ENCODE data around the gene KDM3A. TPM values are rescaled to one million over a fixed set of nuclear protein-coding genes. Genes with fewer than 3 reads are reported as not detected.
A peak's percentile ranks its signal among the peaks of the same experiment; 100 is the strongest.

KDM3A gene
- total RNA-seq, 4 donors from 2014 or later, result 37.3 to 68.6 (median 52.0) TPM

- TF ChIP-seq POLR2AphosphoS5 (IDR thresholded peaks at IDR 0.05) (no peak), CTCF (IDR thresholded peaks at IDR 0.05) (no peak), EP300 (IDR thresholded peaks at IDR 0.05) (no peak), POLR2A (IDR thresholded peaks at IDR 0.05; ENCODE audit: low read depth) (no peak)
- intact Hi-C loops (cut with DNase I), result no loop called here
- Histone ChIP-seq H3K36me3 (peaks cover 44 to 99% (median 85%) of the 10 kb centered on the region in 4 donors), H3K4me1 (peaks cover 15 to 67% (median 64%) of the 10 kb centered on the region in 4 donors), H3K27ac (replicated peaks in 1 of 4) (peak overlapping the region in 2 of 4 donors; percentile 16 to 46), H3K27me3 (no peaks in the 10 kb centered on the region), H3K4me3 (no peak overlapping the region), H3K9me3 (no peaks in the 10 kb centered on the region)
- WGBS, result 98% methylated on average over 2 of the region's 2 CpGs
- DNase-seq (ENCODE audit: extremely low spot score), result no peak
Observed at GRCh38 chr2:86487062-86487461, 45.9 kb downstream of the KDM3A start.

- peak overlapping the region; percentile 52 to 62 (median 58) for H3K27ac ChIP-seq (replicated peaks in 1 of 4)
- TF ChIP-seq POLR2A (IDR thresholded peaks at IDR 0.05; ENCODE audit: low read depth) (no peak), POLR2AphosphoS5 (IDR thresholded peaks at IDR 0.05) (peak in 1 of 2 donors; percentile 8)
- peaks cover 41 to 99% (median 82%) of the 10 kb centered on the region in 4 donors for H3K36me3 ChIP-seq
- WGBS, result 83% methylated on average over 7 of the region's 7 CpGs
- intact Hi-C loops (cut with DNase I), result no loop called here
- peaks cover under 1 to 57% (median 53%) of the 10 kb centered on the region in 4 donors for H3K4me1 ChIP-seq
- H3K9me3 ChIP-seq, result no peaks in the 10 kb centered on the region
- no peaks in the 10 kb centered on the region for H3K27me3 ChIP-seq
- no peak overlapping the region for H3K4me3 ChIP-seq
- DNase-seq (ENCODE audit: extremely low spot score), result no peak
Observed at GRCh38 chr2:86488561-86489250, 47.5 kb downstream of the KDM3A start.

DNA sequence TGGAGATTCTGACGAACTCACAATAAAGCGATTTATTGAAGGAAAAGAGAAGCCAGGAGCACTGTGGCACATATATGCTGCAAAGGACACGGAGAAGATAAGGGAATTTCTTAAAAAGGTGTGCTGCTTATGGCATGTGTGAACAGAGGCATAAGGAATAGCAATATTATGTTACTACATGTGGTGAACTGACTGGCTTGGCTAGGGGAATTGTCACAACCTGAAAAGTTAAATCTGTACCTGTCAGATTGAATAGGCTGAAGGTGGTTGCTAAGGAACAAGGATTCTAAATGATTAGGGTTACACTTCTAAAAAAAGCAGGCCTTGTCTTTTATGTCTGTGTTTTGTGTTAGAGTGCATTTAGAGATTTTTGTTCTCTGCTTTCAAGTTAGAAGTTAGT is 48.4 kb downstream of the KDM3A start:
- Histone ChIP-seq H3K36me3 (peaks cover 33 to 99% (median 74%) of the 10 kb centered on the region in 4 donors), H3K9me3 (no peaks in the 10 kb centered on the region), H3K27ac (replicated peaks in 1 of 4) (peak overlapping the region; percentile 52 to 62 (median 58)), H3K4me3 (no peak overlapping the region), H3K4me1 (peaks cover 0 to 49% (median 45%) of the 10 kb centered on the region in 4 donors), H3K27me3 (no peaks in the 10 kb centered on the region)
- WGBS, result 98% methylated on average over 3 of the region's 3 CpGs
- DNase-seq (ENCODE audit: extremely low spot score), result no peak
- intact Hi-C loops (cut with DNase I), result no loop called here
- TF ChIP-seq CTCF (IDR thresholded peaks at IDR 0.05) (no peak), POLR2AphosphoS5 (IDR thresholded peaks at IDR 0.05) (no peak), POLR2A (IDR thresholded peaks at IDR 0.05; ENCODE audit: low read depth) (no peak), EP300 (IDR thresholded peaks at IDR 0.05) (no peak)

- Histone ChIP-seq H3K4me3 (no peak overlapping the region), H3K36me3 (peaks cover 33 to 96% (median 71%) of the 10 kb centered on the region in 4 donors), H3K27me3 (no peaks in the 10 kb centered on the region), H3K27ac (replicated peaks in 1 of 4) (peak overlapping the region; percentile 52 to 62 (median 58)), H3K9me3 (no peaks in the 10 kb centered on the region), H3K4me1 (peaks cover 0 to 44% (median 39%) of the 10 kb centered on the region in 4 donors)
- intact Hi-C loops (cut with DNase I), result loop anchor here (10.0 kb wide), 1 partner anchor 45 kb away; the partner anchor contains the start of gene KDM3A
- WGBS, result 72% methylated on average over 4 of the region's 4 CpGs
- no peak for DNase-seq (ENCODE audit: extremely low spot score)
- TF ChIP-seq CTCF (IDR thresholded peaks at IDR 0.05) (no peak), POLR2A (IDR thresholded peaks at IDR 0.05; ENCODE audit: low read depth) (no peak), POLR2AphosphoS5 (IDR thresholded peaks at IDR 0.05) (no peak), EP300 (IDR thresholded peaks at IDR 0.05) (no peak)
Observed at GRCh38 chr2:86490245-86490644, 49.1 kb downstream of the KDM3A start.

DNA sequence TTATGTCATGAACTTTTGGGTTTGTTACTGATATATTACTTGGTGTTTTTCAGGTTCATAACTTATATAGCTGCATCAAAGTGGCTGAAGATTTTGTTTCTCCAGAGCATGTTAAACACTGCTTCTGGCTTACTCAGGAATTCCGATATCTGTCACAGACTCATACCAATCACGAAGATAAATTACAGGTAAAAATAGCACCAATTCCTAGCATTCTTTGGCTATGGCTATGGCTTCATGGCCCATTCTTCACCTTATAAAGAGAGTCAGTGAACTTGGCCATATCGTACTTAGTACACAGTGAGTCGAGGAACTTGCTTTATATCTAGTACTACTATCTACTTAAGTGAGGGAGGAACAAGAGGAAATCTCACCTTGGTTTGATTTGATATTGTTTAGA is 49.9 kb downstream of the KDM3A start:
- intact Hi-C loops (cut with DNase I), result loop anchor here (10.0 kb wide), 1 partner anchor 46 kb away; the partner anchor contains the start of gene KDM3A
- H3K9me3 ChIP-seq, result no peaks in the 10 kb centered on the region
- no peaks in the 10 kb centered on the region for H3K27me3 ChIP-seq
- peaks cover 26 to 96% (median 66%) of the 10 kb centered on the region in 4 donors for H3K36me3 ChIP-seq
- peak overlapping the region; percentile 52 to 62 (median 58) for H3K27ac ChIP-seq (replicated peaks in 1 of 4)
- H3K4me1 ChIP-seq, result peaks cover 0 to 41% (median 39%) of the 10 kb centered on the region in 4 donors
- no peak for DNase-seq (ENCODE audit: extremely low spot score)
- WGBS, result 72% methylated on average over 4 of the region's 4 CpGs
- TF ChIP-seq POLR2AphosphoS5 (IDR thresholded peaks at IDR 0.05) (peak in 1 of 2 donors; percentile 60), EP300 (IDR thresholded peaks at IDR 0.05) (no peak), CTCF (IDR thresholded peaks at IDR 0.05) (no peak)
- H3K4me3 ChIP-seq, result no peak overlapping the region
